H1 (cell line): Measurements from ENCODE around the gene GLP1R. TPM values are rescaled to one million over a fixed set of nuclear protein-coding genes. Genes with fewer than 3 reads are reported as not detected.

ENCODE experiments used
- CTCF ChIA-PET: fragments of 300-600 bp; sonication (Branson Sonifier 250); formaldehyde crosslinking; loops from one replicate; lab custom pipeline; 2021; ENCODE audit not compliant: partially characterized antibody; lab: Charles Lee
- POLR2A ChIA-PET: fragments of 300-600 bp; sonication (Branson Sonifier 250); formaldehyde crosslinking; loops from one replicate; lab custom pipeline; 2021; ENCODE audit warnings: inconsistent platforms; ENCODE audit not compliant: partially characterized antibody; lab: Charles Lee
- DNase-seq, 2 experiments: peaks; one replicate each; pipeline versions ENCODE4 v3.0.0 to v3.0.0-alpha.2; 2010 to 2022; ENCODE audit warnings: low spot score in 2 of 2, low read depth in 1 of 2, mixed read lengths in 1 of 2
- FAIRE-seq: peaks from 2 replicates; lab custom pipeline; 2011; peaks lifted over from hg19 to GRCh38; lab: Jason Lieb, UNC
- H2AFZ ChIP-seq: 2 replicates; pipeline ENCODE4 v1.8.1; 2012; ENCODE audit warnings: low read length, inconsistent platforms
- H2AK5ac ChIP-seq: 2 replicates; pipeline ENCODE4 v1.6.1; 2013; ENCODE audit warnings: low read depth, low read length
- H2BK120ac ChIP-seq: replicated peaks from 2 replicates; pipeline ENCODE3; 2013; ENCODE audit warnings: low read depth, low read length, inconsistent platforms
- H2BK12ac ChIP-seq: 2 replicates; pipeline ENCODE4 v1.6.1; 2013; ENCODE audit warnings: low read depth, low read length
- H2BK15ac ChIP-seq: 2 replicates; pipeline ENCODE4 v1.6.1; 2013; ENCODE audit warnings: low read length
- H2BK20ac ChIP-seq: 2 replicates; pipeline ENCODE4 v1.6.1; 2013; ENCODE audit warnings: low read length
- H2BK5ac ChIP-seq: 2 replicates; pipeline ENCODE4 v1.6.1; 2013; ENCODE audit warnings: low read depth, low read length
- H3K14ac ChIP-seq: 2 replicates; pipeline ENCODE4 v1.6.1; 2013; ENCODE audit warnings: inconsistent platforms; ENCODE audit not compliant: insufficient read length
- H3K18ac ChIP-seq: 2 replicates; pipeline ENCODE4 v1.6.1; 2013; ENCODE audit warnings: low read length; ENCODE audit errors: extremely low read depth
- H3K23ac ChIP-seq: 2 replicates; pipeline ENCODE4 v1.6.1; 2013; ENCODE audit warnings: inconsistent platforms; ENCODE audit not compliant: insufficient read length
- H3K23me2 ChIP-seq: 2 replicates; pipeline ENCODE4 v1.6.1; 2013; ENCODE audit warnings: low read depth, low read length
- H3K27ac ChIP-seq: 2 replicates; pipeline ENCODE4 v1.6.1; 2011; ENCODE audit warnings: low read depth, low read length, inconsistent platforms
- H3K27me3 ChIP-seq, 4 experiments: replicated peaks in 1 of 4; 1 replicate in 1 of 4; 2 replicates in 3 of 4; pipeline versions ENCODE4 v1.6.1 to v1.8.1; 2011 to 2013; ENCODE audit warnings: low read length in 3 of 4, mild to moderate bottlenecking in 3 of 4, inconsistent platforms in 2 of 4, mixed read lengths in 2 of 4, moderate library complexity in 1 of 4; ENCODE audit not compliant: control insufficient read depth in 3 of 4, insufficient read depth in 3 of 4; ENCODE audit errors: extremely low read depth in 1 of 4
- H3K36me3 ChIP-seq, 4 experiments: 2 replicates each; pipeline versions ENCODE4 v1.6.1 to v1.8.1; 2011 to 2013; ENCODE audit warnings: mild to moderate bottlenecking in 4 of 4, low read length in 3 of 4, moderate library complexity in 2 of 4, control low read depth in 1 of 4, inconsistent platforms in 1 of 4; ENCODE audit not compliant: insufficient read depth in 4 of 4, control insufficient read depth in 2 of 4
- H3K4ac ChIP-seq: replicated peaks from 2 replicates; pipeline ENCODE3; 2013; ENCODE audit warnings: low read length, low read depth, mixed read lengths, inconsistent platforms; ENCODE audit not compliant: insufficient read length
- H3K4me1 ChIP-seq, 4 experiments: replicated peaks in 1 of 4; 1 replicate in 1 of 4; 2 replicates in 3 of 4; pipeline versions ENCODE4 v1.6.1 to v1.8.1; 2011 to 2013; ENCODE audit warnings: low read length in 3 of 4, inconsistent platforms in 2 of 4, mixed read lengths in 1 of 4; ENCODE audit not compliant: insufficient read depth in 4 of 4, control insufficient read depth in 3 of 4
- H3K4me2 ChIP-seq, 2 experiments: 2 replicates each; pipeline versions ENCODE4 v1.6.1 to v1.8.1; 2011 to 2013; ENCODE audit warnings: low read depth in 2 of 2, low read length in 2 of 2, control low read depth in 1 of 2, inconsistent platforms in 1 of 2, mild to moderate bottlenecking in 1 of 2; ENCODE audit not compliant: insufficient read depth in 1 of 2
- H3K4me3 ChIP-seq, 4 experiments: fragments of 200-600, 300-600 bp in 1 of 4; sonication (generic), shearing (Covaris generic), sonication (Bioruptor Twin) in 1 of 4; 2 replicates each; pipeline versions ENCODE4 v1.5.1 to v1.8.1; 2011 to 2016; ENCODE audit warnings: low read length in 4 of 4, low read depth in 3 of 4, control low read depth in 2 of 4, inconsistent platforms in 2 of 4, mild to moderate bottlenecking in 2 of 4, mixed read lengths in 1 of 4, moderate library complexity in 1 of 4; ENCODE audit not compliant: insufficient read depth in 2 of 4; ENCODE audit errors: extremely low read depth in 1 of 4
- H3K56ac ChIP-seq: replicated peaks from 2 replicates; pipeline ENCODE3; 2013; ENCODE audit warnings: low read depth, mild to moderate bottlenecking, mixed read lengths, low read length, inconsistent platforms; ENCODE audit not compliant: insufficient read length
- H3K79me1 ChIP-seq: 2 replicates; pipeline ENCODE4 v1.6.1; 2013; ENCODE audit warnings: low read depth, low read length, control low read depth
- H3K79me2 ChIP-seq, 2 experiments: 2 replicates each; pipeline versions ENCODE4 v1.6.1 to v1.8.1; 2012 to 2013; ENCODE audit warnings: low read length in 2 of 2, mild to moderate bottlenecking in 2 of 2, inconsistent platforms in 1 of 2; ENCODE audit not compliant: insufficient read depth in 2 of 2, control insufficient read depth in 1 of 2
- H3K9ac ChIP-seq, 4 experiments: replicated peaks in 1 of 4; 1 replicate in 1 of 4; 2 replicates in 3 of 4; pipeline versions ENCODE4 v1.6.1 to v1.8.1; 2011 to 2013; ENCODE audit warnings: low read depth in 3 of 4, low read length in 3 of 4, control low read depth in 2 of 4, mild to moderate bottlenecking in 2 of 4, moderate library complexity in 2 of 4, inconsistent platforms in 1 of 4; ENCODE audit errors: extremely low read depth in 1 of 4
- H3K9me3 ChIP-seq, 2 experiments: 2 replicates each; pipeline versions ENCODE4 v1.6.1 to v1.8.1; 2012 to 2013; ENCODE audit warnings: mild to moderate bottlenecking in 2 of 2, moderate library complexity in 2 of 2, control low read depth in 1 of 2, inconsistent platforms in 1 of 2, low read depth in 1 of 2, low read length in 1 of 2, mixed read lengths in 1 of 2; ENCODE audit not compliant: insufficient read depth in 2 of 2
- H4K20me1 ChIP-seq, 2 experiments: replicated peaks in 1 of 2; 2 replicates each; pipeline versions ENCODE3 to v1.8.1; 2011 to 2013; ENCODE audit warnings: inconsistent platforms in 2 of 2, low read length in 2 of 2, mild to moderate bottlenecking in 1 of 2; ENCODE audit not compliant: insufficient read depth in 2 of 2, control insufficient read depth in 1 of 2
- H4K5ac ChIP-seq: 2 replicates; pipeline ENCODE4 v1.6.1; 2013; ENCODE audit warnings: low read length, low read depth, mixed read lengths, inconsistent platforms; ENCODE audit not compliant: insufficient read length
- H4K8ac ChIP-seq: 2 replicates; pipeline ENCODE4 v1.8.0; 2013; ENCODE audit warnings: mild to moderate bottlenecking, moderate library complexity, low read length, inconsistent platforms; ENCODE audit not compliant: insufficient read depth; ENCODE audit errors: extremely low read depth
- H4K91ac ChIP-seq: replicated peaks from 2 replicates; pipeline ENCODE3; 2013; ENCODE audit warnings: low read length, mixed read lengths, inconsistent platforms; ENCODE audit not compliant: insufficient read length
- HDAC2 ChIP-seq, 2 experiments: fragments of 300-600 bp in 1 of 2; sonication (generic) in 1 of 2; IDR thresholded peaks; 2 replicates each; pipeline ENCODE4 v1.6.1; 2011 to 2012; ENCODE audit warnings: low read depth in 2 of 2, low read length in 2 of 2, mild to moderate bottlenecking in 2 of 2, moderate library complexity in 2 of 2, borderline replicate concordance in 1 of 2, inconsistent platforms in 1 of 2
- RAD21 ChIP-seq, 2 experiments: IDR thresholded peaks in 1 of 2; conservative IDR thresholded peaks in 1 of 2; 2 replicates each; pipeline ENCODE4 v1.6.1; 2011; ENCODE audit warnings: low read depth in 2 of 2, low read length in 2 of 2, improper control_type of control experiment in 1 of 2, inconsistent platforms in 1 of 2, mild to moderate bottlenecking in 1 of 2, moderate library complexity in 1 of 2
- SAP30 ChIP-seq: fragments of 300-600 bp; sonication (generic); IDR thresholded peaks from 2 replicates; pipeline ENCODE4 v1.7.1; 2012; ENCODE audit warnings: low read length, moderate library complexity, mild to moderate bottlenecking, inconsistent platforms; ENCODE audit not compliant: insufficient read depth, insufficient replicate concordance
- SP1 ChIP-seq: IDR thresholded peaks from 2 replicates; pipeline ENCODE4 v1.6.1; 2011; ENCODE audit warnings: low read depth, low read length
- TCF12 ChIP-seq: IDR thresholded peaks from 2 replicates; pipeline ENCODE4 v1.6.1; 2011; ENCODE audit warnings: low read depth, mild to moderate bottlenecking, low read length
- WGBS, 2 experiments: shearing (Covaris generic) in 1 of 2; methylation state at CpG; one replicate each; pipeline versions ENCODE4 v1.1.6 to v1.1.7; 2013 to 2015; ENCODE audit warnings: low lambda C conversion rate in 2 of 2, mixed read lengths in 2 of 2, inconsistent platforms in 1 of 2, low coverage in 1 of 2, missing lambda C conversion rate in 1 of 2; ENCODE audit not compliant: insufficient replicate concordance in 2 of 2, insufficient coverage in 1 of 2, insufficient read length in 1 of 2; ENCODE audit errors: extremely low coverage in 1 of 2, missing lambda C conversion rate in 1 of 2; 5-methylcytosine and 5-hydroxymethylcytosine counted together
- polyA plus RNA-seq, 7 experiments: library from polyadenylated mRNA; depleted of rRNA in 3 of 7; stranded (reverse) in 5 of 7; unstranded in 2 of 7; fragments of >200 nt in 5 of 7; fragments of 200-250 nt in 2 of 7; gene quantifications; 1 replicate in 5 of 7; 2 replicates in 1 of 7; 4 replicates in 1 of 7; pipeline versions ENCODE4 v1.2.1 to v1.2.3, GENCODE V29; 2011 to 2013; ENCODE audit warnings: missing spikeins in 2 of 7, mixed read lengths in 2 of 7
- total RNA-seq: library from RNA; stranded (reverse); fragmentation: NEBNext Ultra II Directional; extraction: Animal tissue kit (Norgen Biotek cat#: 25700); gene quantifications from 2 replicates; pipeline ENCODE4 v1.2.1, GENCODE V29; 2021
- TF ChIP-seq, protein P1 (sequence below): IDR thresholded peaks from 2 replicates; pipeline ENCODE4 v1.6.1; 2011; ENCODE audit warnings: low read length, improper control_type of control experiment
- TF ChIP-seq, protein P2 (sequence below): IDR thresholded peaks from 2 replicates; pipeline ENCODE4 v1.6.1; 2012; ENCODE audit warnings: inconsistent platforms

GLP1R gene
- total and polyA plus RNA-seq, 2 of the 8 experiments (the other 6 are each of a cell fraction or from before 2014, with no cell fraction given) = 2.6 to 2.7 TPM

DNA sequence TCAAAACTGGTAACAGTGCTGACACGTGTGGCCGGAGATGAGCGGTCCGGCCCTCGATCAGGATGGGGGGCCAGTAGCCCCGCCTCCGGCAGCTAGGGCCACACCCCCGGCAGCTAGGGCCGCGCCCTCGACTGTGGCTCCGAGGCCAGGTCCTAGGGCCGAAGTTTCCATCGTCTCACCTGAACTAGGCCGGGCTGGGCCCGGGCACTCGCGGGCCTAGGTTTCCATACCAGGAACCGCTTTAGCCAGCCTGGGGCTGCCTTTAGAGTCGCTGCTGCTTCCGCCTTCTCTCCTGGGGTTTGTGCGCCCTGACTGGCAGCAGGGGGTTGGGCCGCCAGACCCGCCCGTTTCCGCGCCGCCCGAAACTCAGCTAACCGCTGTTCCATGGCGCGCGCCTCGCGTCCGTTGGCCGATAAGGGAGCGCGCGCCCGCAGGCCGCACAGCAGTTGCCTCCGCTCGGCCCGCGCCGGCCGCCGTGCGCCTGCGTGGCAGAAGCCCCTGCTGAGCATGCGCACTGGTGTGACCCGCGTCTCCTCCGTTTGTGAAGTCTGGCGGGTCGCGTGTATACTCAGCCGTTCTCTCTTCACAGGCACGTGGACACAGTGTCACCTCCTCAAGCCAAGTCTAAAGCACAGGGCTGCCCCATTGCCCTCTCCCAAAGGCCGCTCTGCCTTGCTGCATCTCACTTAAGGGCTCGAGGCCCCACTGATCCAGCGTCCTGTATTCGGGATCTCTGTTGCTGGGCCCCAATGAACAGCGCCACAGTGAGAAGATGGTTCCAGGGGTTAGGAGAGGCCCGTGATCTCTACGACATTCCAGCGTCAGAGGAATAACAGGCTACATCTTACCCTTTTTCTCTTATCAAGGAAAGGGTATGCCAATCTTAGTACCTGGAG, 66.4 kb downstream of the GLP1R start, which contains the start of gene SAYSD1:
TSS of gene SAYSD1 (minus strand) at position 483 of the 896 bp plus-strand sequence. CDS start at position 386, 97 bp downstream.
- Histone ChIP-seq H3K9ac (peak within 1 kb of the TSS; percentile 40 to 86 (median 74)), H3K23ac (no peak within 1 kb of the TSS), H3K4me2 (peak within 1 kb of the TSS; percentile 72 to 99), H4K5ac (peak within 1 kb of the TSS; percentile 93), H2AK5ac (no peak within 1 kb of the TSS), H3K23me2 (peaks cover 4% of the 10 kb centered on the region; the same call in 1 of the 2 replicates), H3K79me2 (no peaks in the 10 kb centered on the region), H3K4me3 (peak within 1 kb of the TSS; percentile 48 to 85 (median 78)), H2BK15ac (peak within 1 kb of the TSS; percentile 40; the same call in 1 of the 2 replicates), H2BK5ac (peak within 1 kb of the TSS; percentile 94), H2BK12ac (no peak within 1 kb of the TSS; the same call in none of the 2 replicates), H3K9me3 (no peaks in the 10 kb centered on the region), H3K18ac (peak within 1 kb of the TSS; percentile 96), H4K91ac (peak within 1 kb of the TSS; percentile 59), H4K8ac (peak within 1 kb of the TSS; percentile 94), H3K56ac (peak within 1 kb of the TSS; percentile 49), H2AFZ (peak within 1 kb of the TSS; percentile 98), H3K27me3 (0 out of 7 replicates have a peak, but pooled peaks cover 0 to 2% (median 1%) of the 10 kb centered on the region in 4 experiments), H3K79me1 (no peaks in the 10 kb centered on the region), H3K36me3 (no peaks in the 10 kb centered on the region; a peak in 1 of 8 replicates), H2BK20ac (no peak within 1 kb of the TSS), H2BK120ac (no peak within 1 kb of the TSS), H3K4me1 (peaks cover 0 to 6% (median 5%) of the 10 kb centered on the region in 4 experiments; a peak in 5 of 7 replicates), H3K14ac (no peak within 1 kb of the TSS), H3K27ac (peak within 1 kb of the TSS; percentile 72), H4K20me1 (peaks cover 0 to 2% of the 10 kb centered on the region in 2 experiments), H3K4ac (no peak within 1 kb of the TSS)
- CTCF ChIA-PET = interaction anchor here (0.6 to 1.9 kb wide), 10 partner anchors 15 to 243 kb away, joined by 3 to 7 read pairs (median 4); no protein-coding TSS in a partner anchor
- DNase-seq = peak; percentile 73 to 94
- no peak for FAIRE-seq
- POLR2A ChIA-PET = interaction anchor here (0.7 to 1.7 kb wide), 7 partner anchors 9 to 118 kb away, joined by 3 to 8 read pairs (median 3); no protein-coding TSS in a partner anchor
- WGBS, 2 experiments = 3% methylated on average over 51 of the region's 68 CpGs; no CpG with 5 or more reads in 1 of the 2 experiments
- no peak for TF ChIP-seq TCF12
- TF ChIP-seq, protein P1, sequence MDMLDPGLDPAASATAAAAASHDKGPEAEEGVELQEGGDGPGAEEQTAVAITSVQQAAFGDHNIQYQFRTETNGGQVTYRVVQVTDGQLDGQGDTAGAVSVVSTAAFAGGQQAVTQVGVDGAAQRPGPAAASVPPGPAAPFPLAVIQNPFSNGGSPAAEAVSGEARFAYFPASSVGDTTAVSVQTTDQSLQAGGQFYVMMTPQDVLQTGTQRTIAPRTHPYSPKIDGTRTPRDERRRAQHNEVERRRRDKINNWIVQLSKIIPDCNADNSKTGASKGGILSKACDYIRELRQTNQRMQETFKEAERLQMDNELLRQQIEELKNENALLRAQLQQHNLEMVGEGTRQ = no peak
- TF ChIP-seq, protein P2, sequence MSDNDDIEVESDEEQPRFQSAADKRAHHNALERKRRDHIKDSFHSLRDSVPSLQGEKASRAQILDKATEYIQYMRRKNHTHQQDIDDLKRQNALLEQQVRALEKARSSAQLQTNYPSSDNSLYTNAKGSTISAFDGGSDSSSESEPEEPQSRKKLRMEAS = peak; percentile 91
- 0 out of 4 replicates have a peak, but pooled peaks of 1 of the 2 experiments have one; percentile 47 for TF ChIP-seq HDAC2 (IDR thresholded peaks at IDR 0.05; ENCODE audit: borderline replicate concordance in 1 of 2, low read depth in 2 of 2, low read length in 2 of 2)
- TF ChIP-seq SAP30 = peak; percentile 53
- no peak for TF ChIP-seq RAD21 (IDR thresholded peaks at IDR 0.05 in 1 of 2, conservative IDR thresholded peaks at IDR 0.05 in 1 of 2; ENCODE audit: low read depth in 2 of 2, low read length in 2 of 2)
- peak; percentile 62; the same call in 1 of the 2 replicates for TF ChIP-seq SP1
